ENCODE data around the gene CORO2B. TPM values are rescaled to one million over a fixed set of nuclear protein-coding genes. Genes with fewer than 3 reads are reported as not detected.

Gene CORO2B
- total RNA-seq, 4 donors from 2014 or later, result 4.7 to 18.8 (median 13.7) TPM

- ATAC-seq (ENCODE audit: low FRiP score), result no peak
- TF ChIP-seq CTCF (IDR thresholded peaks at IDR 0.05), result no peak
- no peak for DNase-seq (ENCODE audit: low spot score)
These were observed 37.0 kb downstream of the CORO2B start for GRCh38 chr15:68615811-68616210.

GRCh38 chr15:68616397-68616796 is 37.6 kb downstream of the CORO2B start:
- no peak for ATAC-seq (ENCODE audit: low FRiP score)
- DNase-seq (ENCODE audit: low spot score), result no peak
- no peak for TF ChIP-seq CTCF (IDR thresholded peaks at IDR 0.05)

- DNase-seq (ENCODE audit: low spot score), result no peak
- no peak for ATAC-seq (ENCODE audit: low FRiP score)
- no peak for TF ChIP-seq CTCF (IDR thresholded peaks at IDR 0.05)
These were observed 38.2 kb downstream of the CORO2B start for GRCh38 chr15:68617001-68617400.

GRCh38 chr15:68617777-68618176 is 39.0 kb downstream of the CORO2B start:
- TF ChIP-seq CTCF (IDR thresholded peaks at IDR 0.05), result no peak
- ATAC-seq (ENCODE audit: low FRiP score) (no peak), DNase-seq (ENCODE audit: low spot score) (no peak)

GRCh38 chr15:68618394-68618793 is 39.6 kb downstream of the CORO2B start:
- DNase-seq (ENCODE audit: low spot score) (no peak), ATAC-seq (ENCODE audit: low FRiP score) (no peak)
- TF ChIP-seq CTCF (IDR thresholded peaks at IDR 0.05), result no peak

- no peak for ATAC-seq (ENCODE audit: low FRiP score)
These were observed 40.3 kb downstream of the CORO2B start for GRCh38 chr15:68618908-68619698.

More at GRCh38 chr15:68618908-68619698, 40.3 kb downstream of the CORO2B start:
- no peak for TF ChIP-seq CTCF (IDR thresholded peaks at IDR 0.05)
- DNase-seq (ENCODE audit: low spot score), result no peak
